Immature natural killer cell (primary cell): ENCODE results near the gene CEP95. TPM values are rescaled to one million over a fixed set of nuclear protein-coding genes. Genes with fewer than 3 reads are reported as not detected.
A peak's percentile ranks its signal among the peaks of the same experiment; 100 is the strongest.

Experiments
- DNase-seq, 3 donors: peaks; one replicate each; pipeline ENCODE4 v3.0.0; 2022; ENCODE audit warnings: mixed read lengths in 1 of 3
- H3K27ac Mint-ChIP-seq, 6 donors: one replicate each; pipeline ENCODE4 v1.8.0; 2020; ENCODE audit warnings: mixed read lengths in 6 of 6, mild to moderate bottlenecking in 5 of 6, inconsistent platforms in 4 of 6, moderate library complexity in 3 of 6
- H3K27me3 Mint-ChIP-seq, 3 donors: one replicate each; pipeline ENCODE4 v1.8.0; 2020 to 2021; ENCODE audit warnings: low read depth in 3 of 3, mild to moderate bottlenecking in 3 of 3, mixed read lengths in 3 of 3, moderate library complexity in 3 of 3, inconsistent platforms in 1 of 3
- H3K36me3 Mint-ChIP-seq, 3 donors: one replicate each; pipeline ENCODE4 v1.8.0; 2020; ENCODE audit warnings: mixed read lengths in 3 of 3, inconsistent platforms in 2 of 3, mild to moderate bottlenecking in 2 of 3
- H3K4me1 Mint-ChIP-seq, 2 donors: one replicate each; pipeline ENCODE4 v1.8.0; 2020; ENCODE audit warnings: inconsistent platforms in 2 of 2, mild to moderate bottlenecking in 2 of 2, mixed read lengths in 2 of 2, moderate library complexity in 1 of 2
- H3K4me3 Mint-ChIP-seq, 5 donors: one replicate each; pipeline ENCODE4 v1.8.0; 2020; ENCODE audit warnings: mild to moderate bottlenecking in 5 of 5, mixed read lengths in 5 of 5, inconsistent platforms in 3 of 5, moderate library complexity in 3 of 5
- H3K9me3 Mint-ChIP-seq, 6 donors: one replicate each; pipeline ENCODE4 v1.8.0; 2020; ENCODE audit warnings: mild to moderate bottlenecking in 6 of 6, mixed read lengths in 6 of 6, inconsistent platforms in 4 of 6, moderate library complexity in 3 of 6
- polyA plus RNA-seq, 3 donors: library from polyadenylated mRNA; unstranded; fragments of 300-500 nt; fragmentation: Illumina TruSeq; gene quantifications; one replicate each; pipeline ENCODE4 v1.2.3, GENCODE V29; 2021

Gene CEP95
- polyA plus RNA-seq, 3 donors from 2014 or later: 7.1 to 12.7 (median 7.5) TPM

DNA sequence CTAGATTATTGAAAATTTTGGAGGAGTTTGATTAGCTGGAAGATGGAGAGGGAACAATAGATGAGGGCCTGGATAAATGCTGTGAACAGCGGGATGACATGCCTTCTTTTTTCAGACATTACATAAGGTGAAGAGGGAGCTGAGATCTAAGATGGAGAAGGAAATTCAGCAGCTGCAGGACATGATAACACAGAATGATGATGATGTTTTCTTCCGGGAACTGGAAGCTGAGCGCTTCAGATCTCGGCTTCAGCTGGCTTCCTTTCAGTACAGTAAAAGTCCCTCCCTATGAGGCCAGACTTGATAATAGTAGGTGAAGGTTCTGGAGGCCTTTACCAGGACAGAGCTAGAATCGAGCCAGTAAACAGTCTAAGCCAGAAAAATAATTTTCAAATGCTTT, 30.7 kb downstream of the CEP95 start:
- H3K9me3 Mint-ChIP-seq: no peaks in the 10 kb centered on the region
- DNase-seq: no peak
- H3K4me1 Mint-ChIP-seq: no peaks in the 10 kb centered on the region
- H3K27me3 Mint-ChIP-seq: no peaks in the 10 kb centered on the region
- H3K27ac Mint-ChIP-seq: peak overlapping the region in 4 of 6 donors; percentile 2 to 35 (median 18)
- no peak overlapping the region for H3K4me3 Mint-ChIP-seq
- H3K36me3 Mint-ChIP-seq: peaks cover 8 to 28% (median 17%) of the 10 kb centered on the region in 3 donors

DNA sequence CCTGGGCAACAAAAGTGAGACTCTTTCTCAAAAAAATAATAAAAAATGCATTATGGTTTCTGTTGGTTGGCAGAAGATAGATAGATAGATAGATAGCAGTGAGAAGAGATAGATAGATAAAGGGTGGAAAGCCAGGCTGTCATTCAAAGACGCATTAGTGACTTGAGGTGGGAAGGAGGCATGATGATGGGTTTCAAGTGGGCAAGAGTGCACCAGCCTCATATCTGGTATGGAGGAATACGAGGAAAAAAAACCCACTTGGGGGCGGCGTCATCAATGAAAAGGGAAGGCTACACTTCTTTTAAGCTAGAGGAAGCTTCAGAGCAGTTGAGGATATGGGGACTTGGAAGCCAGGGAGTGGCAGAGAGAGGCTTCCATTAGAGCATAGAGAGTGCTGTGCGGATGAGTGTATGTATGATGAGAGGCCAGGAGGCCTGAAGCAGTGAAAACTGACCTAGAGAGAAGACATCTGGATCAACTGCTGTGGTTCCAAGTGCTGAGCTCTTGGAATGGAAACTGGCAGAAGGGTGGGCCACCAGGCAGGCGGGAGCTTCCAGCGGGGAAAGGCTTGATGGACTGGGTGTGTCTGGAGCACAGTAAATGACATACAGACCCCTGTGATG, 31.8 kb downstream of the CEP95 start:
- Mint-ChIP-seq H3K36me3 (peaks cover 5 to 22% (median 9%) of the 10 kb centered on the region in 3 donors), H3K4me1 (no peaks in the 10 kb centered on the region), H3K27me3 (no peaks in the 10 kb centered on the region), H3K4me3 (no peak overlapping the region), H3K9me3 (no peaks in the 10 kb centered on the region), H3K27ac (peak overlapping the region; percentile 1 to 74 (median 48))
- DNase-seq: no peak

DNA sequence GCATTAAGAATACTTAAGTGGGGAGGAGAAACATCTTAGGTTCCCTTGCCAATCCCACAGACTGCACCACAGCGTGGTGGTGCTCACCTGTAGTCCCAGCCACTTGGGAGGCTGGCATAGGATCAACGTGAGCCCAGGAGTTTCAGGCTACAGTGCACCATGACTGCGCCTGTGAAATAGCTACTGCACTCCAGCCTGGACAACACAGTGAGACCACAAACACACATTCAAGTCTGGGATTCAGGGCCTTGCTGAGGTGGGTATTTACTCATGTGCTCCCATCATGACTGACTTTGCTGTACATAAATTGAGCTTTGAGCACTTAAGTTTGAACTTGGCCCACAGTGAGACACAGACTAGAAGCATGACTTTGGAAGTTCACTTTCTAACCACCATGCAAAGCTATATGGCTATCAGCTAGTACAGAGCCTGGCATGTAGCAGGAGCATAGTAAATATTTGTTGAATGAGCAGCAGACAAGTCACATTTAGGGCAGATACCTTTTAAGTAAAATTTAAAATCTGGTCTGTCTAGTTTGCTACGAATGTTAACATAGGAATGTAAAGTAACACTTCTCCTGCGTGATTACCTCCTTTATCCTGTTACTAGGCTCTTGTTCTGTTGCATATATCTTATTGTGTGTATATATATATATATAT, 33.5 kb downstream of the CEP95 start:
- Mint-ChIP-seq H3K27me3 (no peaks in the 10 kb centered on the region), H3K9me3 (no peaks in the 10 kb centered on the region), H3K4me1 (no peaks in the 10 kb centered on the region), H3K27ac (peak overlapping the region in 1 of 6 donors; percentile 3), H3K4me3 (no peak overlapping the region), H3K36me3 (peaks cover 5 to 30% (median 10%) of the 10 kb centered on the region in 3 donors)
- no peak for DNase-seq

DNA sequence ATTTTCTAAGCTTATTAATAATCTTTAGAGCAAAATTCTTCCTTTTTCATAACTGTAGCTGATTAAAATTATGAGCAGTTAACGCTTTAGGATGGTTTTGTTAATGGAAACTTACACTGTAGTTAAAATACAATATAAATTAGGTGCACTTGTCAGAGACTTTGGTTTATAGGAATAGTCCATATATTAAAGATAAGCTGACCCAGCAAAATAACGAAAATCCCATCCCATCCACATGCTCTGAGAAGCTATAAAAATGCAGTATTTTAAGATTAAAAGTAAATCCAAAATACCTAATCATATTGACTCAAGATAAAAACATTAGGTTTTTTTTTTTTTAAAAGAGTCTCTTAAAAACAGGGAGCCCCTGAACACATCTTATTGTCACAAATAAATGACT, 38.0 kb downstream of the CEP95 start:
- Mint-ChIP-seq H3K36me3 (peaks cover 0 to 29% (median 15%) of the 10 kb centered on the region in 3 donors), H3K4me1 (no peaks in the 10 kb centered on the region), H3K27ac (no peak overlapping the region), H3K9me3 (no peaks in the 10 kb centered on the region), H3K4me3 (no peak overlapping the region), H3K27me3 (no peaks in the 10 kb centered on the region)
- DNase-seq: no peak

DNA sequence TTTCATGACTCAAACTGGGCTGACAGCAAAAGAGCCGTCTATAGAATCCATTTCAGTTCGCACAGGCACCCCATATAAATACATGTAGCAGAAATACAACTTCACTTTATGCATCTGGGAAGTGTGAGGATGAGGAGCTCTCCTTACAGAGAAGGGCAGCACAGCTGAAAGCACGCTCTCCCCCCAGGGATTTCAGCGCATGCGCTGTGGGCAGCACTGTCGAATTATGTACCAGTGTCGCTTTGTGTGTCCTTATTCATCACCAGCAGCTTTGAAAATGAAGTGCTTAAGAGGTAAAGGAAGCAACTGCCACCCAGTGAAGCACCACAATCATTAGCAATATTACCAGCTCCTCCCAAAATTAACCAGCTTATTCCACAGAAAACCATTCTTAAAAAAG, 39.9 kb downstream of the CEP95 start:
- H3K27me3 Mint-ChIP-seq: no peaks in the 10 kb centered on the region
- H3K27ac Mint-ChIP-seq: peak overlapping the region in 1 of 6 donors; percentile 40
- H3K36me3 Mint-ChIP-seq: peaks cover 1 to 40% (median 15%) of the 10 kb centered on the region in 3 donors
- no peaks in the 10 kb centered on the region for H3K9me3 Mint-ChIP-seq
- DNase-seq: no peak
- H3K4me3 Mint-ChIP-seq: no peak overlapping the region
- H3K4me1 Mint-ChIP-seq: no peaks in the 10 kb centered on the region

DNA sequence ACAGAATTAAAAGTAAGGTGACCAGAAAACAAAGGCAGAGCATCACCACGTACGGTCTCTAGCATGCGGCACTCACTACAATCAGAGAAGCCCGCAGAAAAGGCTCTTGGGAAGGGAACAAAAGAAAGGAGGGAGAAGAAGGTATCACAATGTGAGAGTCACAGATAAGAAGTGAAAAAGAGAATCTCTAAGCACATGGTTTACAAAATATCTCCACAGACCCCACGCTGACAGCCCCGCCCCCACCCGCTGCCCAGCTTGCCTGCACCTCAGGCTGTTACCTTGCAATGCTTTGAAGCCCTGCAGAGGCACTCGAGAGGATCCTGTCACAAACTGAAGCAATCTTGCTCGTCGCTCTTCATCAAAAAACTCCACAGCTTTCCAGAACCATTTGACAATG, 40.5 kb downstream of the CEP95 start:
- H3K9me3 Mint-ChIP-seq: no peaks in the 10 kb centered on the region
- H3K27ac Mint-ChIP-seq: peak overlapping the region in 1 of 6 donors; percentile 11
- no peaks in the 10 kb centered on the region for H3K4me1 Mint-ChIP-seq
- no peaks in the 10 kb centered on the region for H3K27me3 Mint-ChIP-seq
- peaks cover 5 to 46% (median 15%) of the 10 kb centered on the region in 3 donors for H3K36me3 Mint-ChIP-seq
- no peak for DNase-seq
- no peak overlapping the region for H3K4me3 Mint-ChIP-seq

DNA sequence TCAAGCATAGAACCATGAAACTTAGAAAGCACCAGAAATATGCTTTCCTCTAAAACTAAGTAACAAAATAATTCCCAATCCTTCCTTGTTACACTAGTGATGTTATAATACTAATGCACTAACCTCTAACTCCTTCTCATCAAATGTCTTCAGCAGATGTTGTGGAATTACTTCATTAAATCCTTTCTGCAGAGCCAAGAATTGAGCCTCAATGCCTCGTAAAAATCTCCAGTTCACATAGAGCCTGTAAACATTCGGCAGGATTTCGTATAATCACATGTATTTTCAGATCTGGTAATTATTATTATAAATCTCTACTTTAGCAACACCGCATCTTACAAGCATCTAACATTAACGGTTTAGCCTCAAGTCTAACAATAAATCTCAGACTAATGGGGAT, 44.7 kb downstream of the CEP95 start:
- H3K27ac Mint-ChIP-seq: peak overlapping the region in 2 of 6 donors; percentile 18 to 37
- DNase-seq: no peak
- peaks cover 0 to 3% (median 0%) of the 10 kb centered on the region in 3 donors for H3K27me3 Mint-ChIP-seq
- no peak overlapping the region for H3K4me3 Mint-ChIP-seq
- peaks cover 5 to 36% (median 11%) of the 10 kb centered on the region in 3 donors for H3K36me3 Mint-ChIP-seq
- H3K9me3 Mint-ChIP-seq: no peaks in the 10 kb centered on the region
- peaks cover 2 to 14% of the 10 kb centered on the region in 2 donors for H3K4me1 Mint-ChIP-seq

DNA sequence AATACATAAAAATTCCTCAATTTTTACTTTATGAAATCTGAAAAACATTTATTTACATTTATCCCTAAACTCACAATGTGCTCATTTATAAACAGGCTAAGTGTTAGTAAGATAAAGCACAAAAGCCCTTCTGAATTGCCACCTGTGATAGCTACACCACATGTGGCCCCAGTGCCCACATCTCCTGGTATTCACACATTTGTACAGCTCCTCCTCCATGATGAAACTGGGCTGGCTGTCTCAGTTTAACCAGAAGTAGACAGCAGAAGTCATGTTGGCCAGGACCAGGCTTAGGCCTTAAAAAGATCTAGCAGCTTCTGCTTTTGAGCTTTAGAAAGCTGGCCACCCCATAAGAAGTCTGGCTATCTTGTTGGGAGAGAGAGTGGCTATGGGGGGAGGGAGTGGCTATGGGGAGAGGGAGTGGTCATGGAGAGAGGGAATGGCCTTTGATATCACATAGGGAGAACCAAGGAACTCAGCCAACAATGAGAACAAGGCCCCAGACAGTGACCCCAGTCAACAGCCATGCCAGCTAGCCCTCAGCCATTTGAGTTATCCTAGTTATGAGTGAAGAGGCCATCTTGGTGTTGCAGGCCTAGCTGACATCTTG, 47.4 kb downstream of the CEP95 start:
- H3K27ac Mint-ChIP-seq: peak overlapping the region in 4 of 6 donors; percentile 19 to 66 (median 37)
- peaks cover 5 to 33% (median 8%) of the 10 kb centered on the region in 3 donors for H3K36me3 Mint-ChIP-seq
- no peaks in the 10 kb centered on the region for H3K9me3 Mint-ChIP-seq
- no peak overlapping the region for H3K4me3 Mint-ChIP-seq
- H3K4me1 Mint-ChIP-seq: peaks cover 2 to 14% of the 10 kb centered on the region in 2 donors
- peaks cover 0 to 3% (median 0%) of the 10 kb centered on the region in 3 donors for H3K27me3 Mint-ChIP-seq
- no peak for DNase-seq

DNA sequence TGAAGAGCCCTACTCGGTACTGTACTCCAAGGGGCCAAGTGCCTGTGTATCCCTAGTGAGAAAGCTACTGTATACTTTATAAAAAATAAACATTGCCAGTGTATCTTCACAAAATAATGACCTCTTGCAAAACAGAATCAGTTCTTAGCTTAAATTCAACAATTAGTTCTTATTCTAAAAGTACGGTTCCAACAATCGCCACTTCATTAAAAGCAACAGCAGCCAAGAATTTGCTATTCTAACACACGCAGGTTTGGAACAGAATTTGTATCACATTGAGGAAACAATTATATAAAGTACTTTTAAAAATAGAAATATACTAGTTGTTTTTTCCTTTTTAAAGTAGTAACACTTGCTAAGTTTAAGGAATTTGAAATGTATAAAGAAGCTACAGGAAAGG, 48.5 kb downstream of the CEP95 start:
- H3K27ac Mint-ChIP-seq: peak overlapping the region in 1 of 6 donors; percentile 45
- H3K36me3 Mint-ChIP-seq: peaks cover 7 to 27% (median 8%) of the 10 kb centered on the region in 3 donors
- H3K27me3 Mint-ChIP-seq: peaks cover 0 to 3% (median 0%) of the 10 kb centered on the region in 3 donors
- no peak overlapping the region for H3K4me3 Mint-ChIP-seq
- H3K9me3 Mint-ChIP-seq: no peaks in the 10 kb centered on the region
- H3K4me1 Mint-ChIP-seq: peaks cover 2 to 14% of the 10 kb centered on the region in 2 donors
- DNase-seq: no peak

DNA sequence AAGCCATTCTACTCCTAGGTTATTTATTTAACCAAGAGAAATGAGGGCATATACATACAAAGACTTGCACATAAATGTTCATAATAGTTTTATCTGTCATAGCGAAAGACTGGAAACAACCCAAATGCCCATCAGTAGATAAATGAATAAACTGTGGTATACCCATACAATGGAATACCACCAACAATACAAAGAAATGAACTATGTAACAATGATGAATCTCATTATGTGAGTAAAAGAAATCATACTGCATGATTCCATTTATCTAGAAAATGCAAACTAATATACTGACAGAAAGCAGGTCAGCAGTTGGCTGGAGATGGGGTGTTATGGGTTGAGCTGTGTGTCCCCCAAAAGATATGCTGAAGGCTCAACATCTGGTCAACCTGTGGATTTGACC, 57.3 kb downstream of the CEP95 start:
- Mint-ChIP-seq H3K4me3 (no peak overlapping the region), H3K9me3 (no peaks in the 10 kb centered on the region), H3K27ac (peak overlapping the region in 5 of 6 donors; percentile 18 to 76 (median 35)), H3K4me1 (peaks cover 0 to 10% of the 10 kb centered on the region in 2 donors), H3K27me3 (peaks cover 0 to 1% (median 0%) of the 10 kb centered on the region in 3 donors), H3K36me3 (peaks cover 9 to 20% (median 19%) of the 10 kb centered on the region in 3 donors)
- DNase-seq: no peak

DNA sequence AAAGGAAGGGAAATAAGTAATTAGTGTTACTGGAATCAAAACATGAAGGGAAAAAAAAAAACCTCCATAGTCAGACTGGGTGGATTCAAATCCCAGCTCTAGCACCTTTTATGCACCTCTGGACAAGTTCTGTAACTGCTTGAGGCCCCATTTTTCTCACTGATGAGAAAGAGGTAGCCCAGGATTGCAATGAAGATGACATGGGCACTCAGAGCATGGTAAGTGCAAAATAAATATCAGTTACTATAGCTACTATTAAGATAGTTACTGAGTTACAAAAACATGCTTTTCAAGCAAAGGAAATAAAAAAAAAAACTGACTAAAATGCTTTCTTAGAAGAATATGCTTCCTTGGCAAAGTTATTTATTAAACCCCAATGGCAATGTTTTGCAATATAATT, 58.8 kb downstream of the CEP95 start:
- Mint-ChIP-seq H3K27ac (no peak overlapping the region), H3K36me3 (peaks cover 5 to 19% (median 19%) of the 10 kb centered on the region in 3 donors), H3K4me3 (no peak overlapping the region), H3K9me3 (no peaks in the 10 kb centered on the region), H3K4me1 (peaks cover 0 to 10% of the 10 kb centered on the region in 2 donors), H3K27me3 (peaks cover 0 to 1% (median 0%) of the 10 kb centered on the region in 3 donors)
- no peak for DNase-seq

DNA sequence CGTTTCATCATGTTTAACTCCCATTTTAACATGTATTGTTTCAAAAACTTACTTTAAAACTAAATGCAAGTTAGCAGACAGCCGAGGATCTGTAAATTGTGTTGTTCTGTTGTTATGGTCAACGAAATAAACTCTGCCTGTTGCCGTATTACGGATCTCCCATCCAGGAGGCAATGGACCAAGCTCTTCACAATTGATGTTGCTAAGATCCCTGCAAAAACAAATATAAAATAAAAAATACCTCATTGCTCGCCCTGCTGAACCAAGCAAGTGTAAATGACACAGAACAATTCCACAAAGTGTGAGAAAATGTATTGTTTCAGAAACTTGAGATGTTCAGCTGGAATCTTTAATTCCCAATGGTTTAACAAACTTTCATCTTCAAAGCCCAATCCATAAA, 65.0 kb downstream of the CEP95 start:
- Mint-ChIP-seq H3K9me3 (no peaks in the 10 kb centered on the region), H3K4me3 (no peak overlapping the region), H3K36me3 (peaks cover under 1 to 7% (median 5%) of the 10 kb centered on the region in 3 donors), H3K27me3 (peaks cover 0 to 2% (median 0%) of the 10 kb centered on the region in 3 donors), H3K27ac (peak overlapping the region in 1 of 6 donors; percentile 26), H3K4me1 (peaks cover 5 to 17% of the 10 kb centered on the region in 2 donors)
- DNase-seq: no peak

DNA sequence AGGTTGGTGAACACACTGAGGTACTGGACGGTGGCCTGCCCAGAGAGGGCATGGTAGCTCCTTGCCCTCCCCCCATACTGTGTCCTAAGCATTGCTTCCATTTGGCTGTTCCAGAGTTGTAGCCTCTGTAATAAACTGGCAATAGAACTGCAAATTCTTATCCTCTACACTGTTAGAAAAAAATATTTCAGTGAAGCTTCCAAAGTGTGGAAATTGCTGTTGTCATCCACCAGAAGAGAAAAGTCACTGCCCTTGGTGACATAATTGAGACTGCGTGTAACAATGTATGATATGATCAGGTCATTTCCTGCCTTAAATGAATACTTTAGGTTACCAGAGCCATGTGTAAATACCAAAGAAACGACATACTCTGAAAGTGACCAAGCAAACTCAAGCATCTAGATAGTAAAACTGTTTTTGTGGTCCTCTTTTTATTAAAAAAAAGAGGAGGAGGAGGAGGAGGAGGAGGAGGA, 65.9 kb downstream of the CEP95 start:
- H3K27me3 Mint-ChIP-seq: peaks cover 0 to 4% (median 1%) of the 10 kb centered on the region in 3 donors
- H3K4me3 Mint-ChIP-seq: no peak overlapping the region
- peak overlapping the region; percentile 40 to 80 (median 75) for H3K27ac Mint-ChIP-seq
- H3K9me3 Mint-ChIP-seq: no peaks in the 10 kb centered on the region
- DNase-seq: peak in 2 of 3 donors; percentile 13 to 25
- H3K36me3 Mint-ChIP-seq: peaks cover 5 to 13% (median 6%) of the 10 kb centered on the region in 3 donors
- H3K4me1 Mint-ChIP-seq: peaks cover 5 to 17% of the 10 kb centered on the region in 2 donors

DNA sequence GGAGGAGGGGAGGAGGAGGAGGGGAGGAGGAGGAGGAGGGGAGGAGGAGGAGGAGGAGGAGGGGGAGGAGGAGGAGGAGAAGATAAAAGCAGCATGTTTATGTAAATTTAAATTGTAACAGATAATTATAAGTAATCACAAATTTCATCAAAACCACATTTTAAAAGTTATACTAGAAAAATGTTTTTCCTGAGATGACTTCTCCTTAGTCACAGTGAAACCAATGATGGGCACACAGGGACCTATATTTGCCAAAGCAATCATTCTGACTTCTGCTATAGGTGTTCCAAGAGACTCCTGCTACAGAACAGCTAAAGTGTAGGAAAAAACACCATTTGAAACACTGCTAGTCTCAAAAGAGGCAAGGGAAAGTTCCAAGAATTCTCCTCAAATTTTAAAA, 66.4 kb downstream of the CEP95 start:
- Mint-ChIP-seq H3K4me3 (no peak overlapping the region), H3K4me1 (peaks cover 5 to 17% of the 10 kb centered on the region in 2 donors), H3K27me3 (peaks cover 0 to 4% (median 1%) of the 10 kb centered on the region in 3 donors), H3K9me3 (no peaks in the 10 kb centered on the region), H3K36me3 (peaks cover 5 to 16% (median 9%) of the 10 kb centered on the region in 3 donors), H3K27ac (peak overlapping the region in 3 of 6 donors; percentile 36 to 80 (median 51))
- no peak for DNase-seq
